Endothelial cell of umbilical vein (primary cell): ENCODE results near the gene BCAS3. TPM values are rescaled to one million over a fixed set of nuclear protein-coding genes. Genes with fewer than 3 reads are reported as not detected.

ENCODE experiments used
- BruUV-seq: library from RNA; stranded (reverse); fragments of 400-500 nt; replicated peaks from 2 replicates; lab custom pipeline; 2021; lab: Mats Ljungman, UMichigan
- CTCF ChIA-PET: fragments of 300-600, 350-600 bp; sonication (Branson Sonifier 250); formaldehyde crosslinking; loops from one replicate; lab custom pipeline; 2021; ENCODE audit warnings: antibody characterized with exemption, inconsistent platforms; lab: Charles Lee
- POLR2A ChIA-PET: fragments of 300-600, 350-600 bp; sonication (Branson Sonifier 250); formaldehyde crosslinking; loops from one replicate; lab custom pipeline; 2021; ENCODE audit warnings: antibody characterized with exemption, inconsistent platforms; lab: Charles Lee
- DNase-seq: peaks from one replicate; pipeline ENCODE4 v3.0.0-alpha.2; 2011; ENCODE audit warnings: low read depth, low spot score
- FAIRE-seq: peaks from 2 replicates; lab custom pipeline; 2011; peaks lifted over from hg19 to GRCh38; lab: Jason Lieb, UNC
- H2AFZ ChIP-seq: 2 replicates; pipeline ENCODE4 v1.6.0; 2012; ENCODE audit warnings: low read depth, low read length, control low read depth, inconsistent platforms
- H3K27ac ChIP-seq: 2 replicates; pipeline ENCODE4 v1.5.1; 2011; ENCODE audit warnings: low read depth, mild to moderate bottlenecking, control low read depth, low read length, moderate library complexity; ENCODE audit not compliant: insufficient read depth
- H3K27me3 ChIP-seq, 2 experiments: 2 replicates each; pipeline versions ENCODE4 v1.6.0 to v1.6.1; 2011; ENCODE audit warnings: low read length in 2 of 2, mixed read lengths in 1 of 2; ENCODE audit not compliant: control insufficient read depth in 2 of 2, insufficient read depth in 2 of 2
- H3K36me3 ChIP-seq, 2 experiments: 2 replicates in 1 of 2; 3 replicates in 1 of 2; pipeline ENCODE4 v1.5.1; 2011; ENCODE audit warnings: low read length in 2 of 2, mild to moderate bottlenecking in 1 of 2, moderate library complexity in 1 of 2; ENCODE audit not compliant: control insufficient read depth in 2 of 2, insufficient read depth in 2 of 2; ENCODE audit errors: extremely low read depth in 1 of 2
- H3K4me1 ChIP-seq: 3 replicates; pipeline ENCODE4 v1.5.1; 2011; ENCODE audit warnings: mild to moderate bottlenecking, low read length; ENCODE audit not compliant: control insufficient read depth, insufficient read depth; ENCODE audit errors: extremely low read depth
- H3K4me2 ChIP-seq: 2 replicates; pipeline ENCODE4 v1.6.1; 2011; ENCODE audit warnings: low read length, control low read depth, mixed read lengths; ENCODE audit not compliant: insufficient read depth
- H3K4me3 ChIP-seq, 3 experiments: fragments of 200-600 bp in 1 of 3; sonication (generic), shearing (Covaris generic) in 1 of 3; replicated peaks in 1 of 3; 2 replicates each; pipeline ENCODE4 v1.5.1; 2011 to 2016; ENCODE audit warnings: control low read depth in 3 of 3, low read length in 3 of 3, mild to moderate bottlenecking in 2 of 3, inconsistent platforms in 1 of 3, low read depth in 1 of 3, moderate library complexity in 1 of 3; ENCODE audit not compliant: insufficient read depth in 1 of 3
- H3K79me2 ChIP-seq: 2 replicates; pipeline ENCODE4 v1.6.0; 2012; ENCODE audit warnings: low read length, inconsistent platforms; ENCODE audit not compliant: control insufficient read depth, insufficient read depth
- H3K9ac ChIP-seq: replicated peaks from 2 replicates; pipeline ENCODE3; 2011; ENCODE audit warnings: low read length, control low read depth; ENCODE audit not compliant: insufficient read depth; ENCODE audit errors: extremely low read depth
- H3K9me1 ChIP-seq: replicated peaks from 3 replicates; pipeline ENCODE4 v1.6.0; 2011; ENCODE audit warnings: mild to moderate bottlenecking, low read length; ENCODE audit not compliant: control insufficient read depth, insufficient read depth; ENCODE audit errors: extremely low read depth
- H3K9me3 ChIP-seq: replicated peaks from 2 replicates; pipeline ENCODE4 v1.5.1; 2012; ENCODE audit warnings: low read length, inconsistent platforms; ENCODE audit not compliant: control insufficient read depth, insufficient read depth
- H4K20me1 ChIP-seq: replicated peaks from 2 replicates; pipeline ENCODE3; 2011; ENCODE audit warnings: mild to moderate bottlenecking, low read length; ENCODE audit not compliant: control insufficient read depth, insufficient read depth; ENCODE audit errors: extremely low read depth
- EZH2 ChIP-seq: IDR thresholded peaks from 2 replicates; pipeline ENCODE4 v1.6.1; 2012; ENCODE audit warnings: borderline replicate concordance, low read depth, mild to moderate bottlenecking, moderate library complexity, low read length, inconsistent platforms; ENCODE audit not compliant: severe bottlenecking
- GATA2 ChIP-seq: IDR thresholded peaks from 2 replicates; pipeline ENCODE4 v1.7.0; 2011; ENCODE audit warnings: low read depth, mild to moderate bottlenecking, moderate library complexity, mixed read lengths, low read length; ENCODE audit not compliant: insufficient read length, insufficient read depth
- JUN ChIP-seq: IDR thresholded peaks from 2 replicates; pipeline ENCODE4 v1.6.1; 2011; ENCODE audit warnings: borderline replicate concordance, low read depth; ENCODE audit not compliant: insufficient read length, insufficient read depth
- MYC ChIP-seq: IDR thresholded peaks from one replicate; pipeline ENCODE4 v1.6.1; 2011; ENCODE audit warnings: mild to moderate bottlenecking, low read depth, low read length
- POLR2A ChIP-seq: IDR thresholded peaks from 2 replicates; pipeline ENCODE4 v1.6.1; 2012; ENCODE audit warnings: low read depth, mild to moderate bottlenecking, control low read depth, low read length
- POLR2AphosphoS5 ChIP-seq: IDR thresholded peaks from 2 replicates; pipeline ENCODE4 v1.6.1; 2012; ENCODE audit warnings: low read depth, mild to moderate bottlenecking, control low read depth, low read length, moderate library complexity; ENCODE audit not compliant: insufficient read depth
- dilution Hi-C: fragments of 300-500 bp; cut with MboI; formaldehyde crosslinking; loops from one replicate; pipeline ENCODE4 v1.15.0; 2019; ENCODE audit warnings: low sequenced_read_pairs; ENCODE audit not compliant: extremely low pct_ligation_motif_present
- intact Hi-C: fragments of 100-400 bp; cut with micrococcal nuclease; formaldehyde crosslinking; loops from one replicate; pipeline ENCODE4 v1.10.0; 2022
- polyA plus RNA-seq, 4 experiments: library from polyadenylated mRNA; depleted of rRNA in 3 of 4; stranded (reverse) in 3 of 4; unstranded in 1 of 4; fragments of >200 nt; gene quantifications; 2 replicates each; pipeline versions ENCODE4 v1.2.1 to v1.2.3, GENCODE V29; 2011 to 2012; ENCODE audit warnings: missing spikeins in 1 of 4
- total RNA-seq: library from RNA; stranded (reverse); gene quantifications from 2 replicates; pipeline ENCODE4 v1.2.3, GENCODE V29; 2021
- TF ChIP-seq, protein P1 (sequence below), 2 donors: IDR thresholded peaks; 1 replicate in 1 of 2; 2 replicates in 1 of 2; pipeline ENCODE4 v1.5.1; 2011; ENCODE audit warnings: low read length in 2 of 2, mild to moderate bottlenecking in 2 of 2, moderate library complexity in 2 of 2, control low read depth in 1 of 2, inconsistent platforms in 1 of 2, low read depth in 1 of 2; ENCODE audit not compliant: insufficient read depth in 1 of 2; ENCODE audit errors: extremely low read depth in 1 of 2
- TF ChIP-seq, protein P2 (sequence below): IDR thresholded peaks from 2 replicates; pipeline ENCODE4 v1.6.1; 2011; ENCODE audit not compliant: insufficient read depth, insufficient read length

The BCAS3 gene
- total and polyA plus RNA-seq, 2 donors (not counting 3 experiments of a cell fraction or from before 2014, with no cell fraction given): 8.2 to 16.0 TPM

GRCh38 chr17:60757437-60757836, 79.8 kb downstream of the BCAS3 start:
- Histone ChIP-seq H3K9me3 (no peaks in the 10 kb centered on the region), H3K27me3 (no peaks in the 10 kb centered on the region), H4K20me1 (no peaks in the 10 kb centered on the region), H3K4me1 (no peaks in the 10 kb centered on the region), H3K9ac (no peak overlapping the region), H3K79me2 (no peaks in the 10 kb centered on the region), H3K36me3 (no peaks in the 10 kb centered on the region), H2AFZ (no peak overlapping the region), H3K9me1 (no peaks in the 10 kb centered on the region), H3K4me2 (no peak overlapping the region), H3K27ac (no peak overlapping the region), H3K4me3 (no peak overlapping the region)
- ChIA-PET CTCF (no interaction called here), POLR2A (no interaction called here)
- TF ChIP-seq JUN (no peak), POLR2A (no peak), MYC (no peak), POLR2AphosphoS5 (no peak), GATA2 (no peak), EZH2 (no peak)
- TF ChIP-seq, protein P1, sequence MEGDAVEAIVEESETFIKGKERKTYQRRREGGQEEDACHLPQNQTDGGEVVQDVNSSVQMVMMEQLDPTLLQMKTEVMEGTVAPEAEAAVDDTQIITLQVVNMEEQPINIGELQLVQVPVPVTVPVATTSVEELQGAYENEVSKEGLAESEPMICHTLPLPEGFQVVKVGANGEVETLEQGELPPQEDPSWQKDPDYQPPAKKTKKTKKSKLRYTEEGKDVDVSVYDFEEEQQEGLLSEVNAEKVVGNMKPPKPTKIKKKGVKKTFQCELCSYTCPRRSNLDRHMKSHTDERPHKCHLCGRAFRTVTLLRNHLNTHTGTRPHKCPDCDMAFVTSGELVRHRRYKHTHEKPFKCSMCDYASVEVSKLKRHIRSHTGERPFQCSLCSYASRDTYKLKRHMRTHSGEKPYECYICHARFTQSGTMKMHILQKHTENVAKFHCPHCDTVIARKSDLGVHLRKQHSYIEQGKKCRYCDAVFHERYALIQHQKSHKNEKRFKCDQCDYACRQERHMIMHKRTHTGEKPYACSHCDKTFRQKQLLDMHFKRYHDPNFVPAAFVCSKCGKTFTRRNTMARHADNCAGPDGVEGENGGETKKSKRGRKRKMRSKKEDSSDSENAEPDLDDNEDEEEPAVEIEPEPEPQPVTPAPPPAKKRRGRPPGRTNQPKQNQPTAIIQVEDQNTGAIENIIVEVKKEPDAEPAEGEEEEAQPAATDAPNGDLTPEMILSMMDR (IDR thresholded peaks at IDR 0.05; ENCODE audit: extremely low read depth in 1 of 2, insufficient read depth in 1 of 2, low read depth in 1 of 2, low read length in 2 of 2): no peak
- TF ChIP-seq, protein P2, sequence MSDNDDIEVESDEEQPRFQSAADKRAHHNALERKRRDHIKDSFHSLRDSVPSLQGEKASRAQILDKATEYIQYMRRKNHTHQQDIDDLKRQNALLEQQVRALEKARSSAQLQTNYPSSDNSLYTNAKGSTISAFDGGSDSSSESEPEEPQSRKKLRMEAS: no peak
- intact Hi-C loops: no loop called here
- FAIRE-seq (no peak), DNase-seq (no peak)
- BruUV-seq: no TSS peak
- dilution Hi-C loops: no loop called here
